Ascending aorta (tissue), 2 donors: ENCODE data around the gene CNN3. TPM values are rescaled to one million over a fixed set of nuclear protein-coding genes. Genes with fewer than 3 reads are reported as not detected.

Source experiments
- DNase-seq, 2 donors: peaks; one replicate each; pipeline ENCODE4 v3.0.0-alpha.2; 2019; ENCODE audit warnings: low spot score in 2 of 2
- H3K27ac ChIP-seq, 2 donors: fragments of 200-600 bp; sonication (generic); one replicate each; pipeline ENCODE4 v1.5.1; 2016 to 2017; ENCODE audit warnings: mild to moderate bottlenecking in 1 of 2
- H3K27me3 ChIP-seq: fragments of 200-600 bp; sonication (generic); one replicate; pipeline ENCODE4 v1.5.1; 2017
- H3K36me3 ChIP-seq, 2 donors: fragments of 200-600 bp; sonication (generic); one replicate each; pipeline ENCODE4 v1.5.1; 2016
- H3K4me1 ChIP-seq, 2 donors: fragments of 200-600 bp; sonication (generic); one replicate each; pipeline ENCODE4 v1.5.1; 2016 to 2017; ENCODE audit warnings: mild to moderate bottlenecking in 1 of 2
- H3K4me3 ChIP-seq, 2 donors: fragments of 200-600 bp; sonication (generic); one replicate each; pipeline ENCODE4 v1.5.1; 2016 to 2017; ENCODE audit warnings: mild to moderate bottlenecking in 1 of 2
- H3K9me3 ChIP-seq, 2 donors: fragments of 200-600 bp; sonication (generic); one replicate each; pipeline ENCODE4 v1.5.1; 2016
- CTCF ChIP-seq, 3 experiments: fragments of 200-600 bp in 2 of 3; fragments of 450-650 bp in 1 of 3; sonication (generic) in 2 of 3; IDR thresholded peaks; one replicate each; pipeline ENCODE4 v1.5.1; 2016 to 2019; ENCODE audit warnings: antibody characterized with exemption in 3 of 3, mild to moderate bottlenecking in 1 of 3, moderate library complexity in 1 of 3
- intact Hi-C: fragments of 100-400 bp; cut with DNase I; formaldehyde crosslinking; loops from one replicate; pipeline ENCODE4 v1.15.1; 2023
- total RNA-seq: library from RNA; depleted of rRNA; stranded (reverse); fragments of >200 nt; gene quantifications from one replicate; pipeline ENCODE4 v1.1.0, GENCODE V29; 2016

CNN3 gene
- total RNA-seq, 1 donor from 2014 or later = 362 TPM

- no peak for DNase-seq
- peak overlapping the region in 1 of 2 donors; percentile 62 for H3K4me3 ChIP-seq
- no peaks in the 10 kb centered on the region for H3K36me3 ChIP-seq
- no peaks in the 10 kb centered on the region for H3K27me3 ChIP-seq
- peaks cover 0 to 6% of the 10 kb centered on the region in 2 donors for H3K4me1 ChIP-seq
- no peaks in the 10 kb centered on the region for H3K9me3 ChIP-seq
- TF ChIP-seq CTCF (IDR thresholded peaks at IDR 0.05) = no peak
- intact Hi-C loops = no loop called here
- no peak overlapping the region for H3K27ac ChIP-seq
These were observed 35.1 kb upstream of the CNN3 start for GRCh38 chr1:94961988-94962387.

- DNase-seq = no peak
- no peak for TF ChIP-seq CTCF (IDR thresholded peaks at IDR 0.05)
- no peak overlapping the region for H3K27ac ChIP-seq
These were observed 34.7 kb upstream of the CNN3 start for GRCh38 chr1:94961582-94961981.

GRCh38 chr1:94958081-94958480, 31.2 kb upstream of the CNN3 start:
- DNase-seq = no peak
- TF ChIP-seq CTCF (IDR thresholded peaks at IDR 0.05) = no peak
- intact Hi-C loops = no loop called here
- Histone ChIP-seq H3K4me3 (no peak overlapping the region), H3K27ac (no peak overlapping the region), H3K36me3 (no peaks in the 10 kb centered on the region), H3K4me1 (peaks cover 0 to 15% of the 10 kb centered on the region in 2 donors), H3K9me3 (no peaks in the 10 kb centered on the region), H3K27me3 (no peaks in the 10 kb centered on the region)

More at GRCh38 chr1:94961582-94961981, 34.7 kb upstream of the CNN3 start:
- Histone ChIP-seq H3K9me3 (no peaks in the 10 kb centered on the region), H3K4me3 (no peak overlapping the region), H3K4me1 (peaks cover 0 to 6% of the 10 kb centered on the region in 2 donors), H3K36me3 (no peaks in the 10 kb centered on the region), H3K27me3 (no peaks in the 10 kb centered on the region)
- intact Hi-C loops = no loop called here

- H3K4me3 ChIP-seq = no peak overlapping the region
- no peaks in the 10 kb centered on the region for H3K36me3 ChIP-seq
- H3K27me3 ChIP-seq = no peaks in the 10 kb centered on the region
- intact Hi-C loops = no loop called here
- DNase-seq = no peak
- H3K9me3 ChIP-seq = no peaks in the 10 kb centered on the region
- no peak for TF ChIP-seq CTCF (IDR thresholded peaks at IDR 0.05)
- peak overlapping the region; percentile 19 to 46 for H3K27ac ChIP-seq
- H3K4me1 ChIP-seq = peaks cover 0 to 9% of the 10 kb centered on the region in 2 donors
These were observed 29.1 kb upstream of the CNN3 start for GRCh38 chr1:94955767-94956632.

- no peaks in the 10 kb centered on the region for H3K36me3 ChIP-seq
- peaks cover 0 to 9% of the 10 kb centered on the region in 2 donors for H3K4me1 ChIP-seq
- no peaks in the 10 kb centered on the region for H3K9me3 ChIP-seq
- no peak overlapping the region for H3K4me3 ChIP-seq
- TF ChIP-seq CTCF (IDR thresholded peaks at IDR 0.05) = no peak
- H3K27me3 ChIP-seq = no peaks in the 10 kb centered on the region
- no peak for DNase-seq
- no peak overlapping the region for H3K27ac ChIP-seq
- intact Hi-C loops = no loop called here
These were observed 27.6 kb upstream of the CNN3 start for GRCh38 chr1:94954263-94955220.
